Measurements from ENCODE around the gene ASPSCR1.

ASPSCR1 gene

DNA sequence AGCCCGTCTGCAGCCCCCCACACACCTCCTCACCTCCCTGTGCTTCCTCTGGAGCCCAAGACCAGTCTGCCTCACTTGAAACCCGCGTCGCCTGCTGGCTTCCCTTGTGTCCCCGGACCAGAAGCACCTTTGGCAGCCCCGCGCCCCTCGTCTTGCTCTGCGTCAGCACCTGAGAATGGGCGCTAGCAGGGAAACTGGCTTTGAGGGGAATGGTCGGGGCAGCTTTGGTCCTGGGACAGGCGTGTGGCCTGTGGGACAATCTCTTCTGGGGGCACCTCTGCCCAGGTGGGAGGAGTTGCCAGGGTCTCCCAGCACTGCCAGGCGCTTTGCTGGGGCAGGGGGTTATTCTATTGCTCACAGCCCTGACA lies 46.3 kb upstream of the ASPSCR1 start:
- H3K27ac ChIP-seq: no peak overlapping the region

DNA sequence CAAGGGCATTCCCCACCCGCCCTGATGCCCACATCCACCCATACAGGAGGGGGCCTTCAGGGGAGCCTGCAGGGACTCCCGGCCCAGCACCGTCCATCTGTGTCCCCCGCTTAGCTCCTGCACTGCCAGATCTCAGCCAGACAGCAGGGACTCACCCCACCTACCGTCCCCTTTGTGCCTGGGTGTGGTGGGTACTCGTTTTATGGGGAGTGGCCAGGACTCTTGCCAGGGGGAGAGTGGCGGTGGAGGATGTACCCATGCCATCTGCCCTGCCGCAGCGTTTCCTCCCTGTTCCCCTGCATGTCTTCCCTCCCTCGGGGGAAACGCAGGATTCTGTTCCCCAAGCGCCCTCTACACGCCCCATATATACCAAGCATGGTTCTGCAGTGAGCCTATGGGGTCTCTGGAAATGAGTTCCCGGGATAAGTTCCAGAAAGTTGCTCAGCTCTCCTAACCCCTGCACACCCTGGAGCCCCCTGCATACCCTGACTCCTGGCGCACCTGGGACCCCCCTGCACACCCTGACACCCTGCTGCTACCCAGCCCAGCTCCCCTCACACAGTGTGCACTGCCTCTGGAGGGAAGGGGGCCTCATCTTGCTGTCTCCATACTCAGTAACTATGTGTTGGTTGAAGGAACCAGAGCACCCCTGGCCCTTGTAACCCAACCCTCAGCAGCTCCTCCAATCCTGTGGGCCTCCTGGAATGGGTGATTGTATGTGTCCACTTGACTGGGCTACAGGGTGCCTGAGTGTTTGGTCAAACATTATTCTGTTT lies 45.7 kb upstream of the ASPSCR1 start:
- H3K27ac ChIP-seq: no peak overlapping the region
- TF ChIP-seq, protein P1, sequence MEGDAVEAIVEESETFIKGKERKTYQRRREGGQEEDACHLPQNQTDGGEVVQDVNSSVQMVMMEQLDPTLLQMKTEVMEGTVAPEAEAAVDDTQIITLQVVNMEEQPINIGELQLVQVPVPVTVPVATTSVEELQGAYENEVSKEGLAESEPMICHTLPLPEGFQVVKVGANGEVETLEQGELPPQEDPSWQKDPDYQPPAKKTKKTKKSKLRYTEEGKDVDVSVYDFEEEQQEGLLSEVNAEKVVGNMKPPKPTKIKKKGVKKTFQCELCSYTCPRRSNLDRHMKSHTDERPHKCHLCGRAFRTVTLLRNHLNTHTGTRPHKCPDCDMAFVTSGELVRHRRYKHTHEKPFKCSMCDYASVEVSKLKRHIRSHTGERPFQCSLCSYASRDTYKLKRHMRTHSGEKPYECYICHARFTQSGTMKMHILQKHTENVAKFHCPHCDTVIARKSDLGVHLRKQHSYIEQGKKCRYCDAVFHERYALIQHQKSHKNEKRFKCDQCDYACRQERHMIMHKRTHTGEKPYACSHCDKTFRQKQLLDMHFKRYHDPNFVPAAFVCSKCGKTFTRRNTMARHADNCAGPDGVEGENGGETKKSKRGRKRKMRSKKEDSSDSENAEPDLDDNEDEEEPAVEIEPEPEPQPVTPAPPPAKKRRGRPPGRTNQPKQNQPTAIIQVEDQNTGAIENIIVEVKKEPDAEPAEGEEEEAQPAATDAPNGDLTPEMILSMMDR (conservative IDR thresholded peaks at IDR 0.05): no peak

More for the DNA sequence above, 46.3 kb upstream of the ASPSCR1 start:
- TF ChIP-seq, protein P1 (conservative IDR thresholded peaks at IDR 0.05): no peak

DNA sequence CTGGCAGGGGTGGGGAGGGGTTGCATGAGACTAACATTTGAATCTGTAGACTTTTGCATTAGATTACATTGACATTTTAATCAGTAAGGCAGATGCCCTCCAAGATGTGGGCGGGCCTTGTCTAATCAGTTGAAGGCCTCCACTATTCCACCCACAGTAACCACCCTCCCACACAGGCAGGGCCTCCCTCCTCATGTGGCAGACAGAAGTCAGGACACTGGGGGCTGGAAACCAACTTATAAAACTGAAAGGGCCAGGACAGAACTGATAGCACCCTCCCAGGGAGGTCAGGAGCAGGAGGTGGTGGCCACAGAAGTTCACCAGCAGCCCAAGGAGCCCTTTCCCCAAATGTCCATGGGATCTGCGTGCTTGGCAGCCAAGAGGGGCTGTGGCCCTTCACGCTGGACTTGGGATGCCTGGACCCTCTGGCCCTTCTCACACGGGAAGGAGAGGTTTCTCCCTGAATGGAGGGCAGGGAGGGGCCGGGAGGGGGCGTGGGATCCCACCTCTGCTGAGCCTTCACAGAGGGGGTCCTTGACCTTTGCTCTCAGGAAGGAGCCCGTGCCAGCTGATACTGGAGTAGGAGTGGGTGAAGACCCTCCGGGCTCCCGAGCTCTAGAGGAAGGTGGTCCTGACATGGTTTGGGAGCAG lies 45.0 kb upstream of the ASPSCR1 start:
- TF ChIP-seq, protein P1 (conservative IDR thresholded peaks at IDR 0.05): no peak
- H3K27ac ChIP-seq: no peak overlapping the region

DNA sequence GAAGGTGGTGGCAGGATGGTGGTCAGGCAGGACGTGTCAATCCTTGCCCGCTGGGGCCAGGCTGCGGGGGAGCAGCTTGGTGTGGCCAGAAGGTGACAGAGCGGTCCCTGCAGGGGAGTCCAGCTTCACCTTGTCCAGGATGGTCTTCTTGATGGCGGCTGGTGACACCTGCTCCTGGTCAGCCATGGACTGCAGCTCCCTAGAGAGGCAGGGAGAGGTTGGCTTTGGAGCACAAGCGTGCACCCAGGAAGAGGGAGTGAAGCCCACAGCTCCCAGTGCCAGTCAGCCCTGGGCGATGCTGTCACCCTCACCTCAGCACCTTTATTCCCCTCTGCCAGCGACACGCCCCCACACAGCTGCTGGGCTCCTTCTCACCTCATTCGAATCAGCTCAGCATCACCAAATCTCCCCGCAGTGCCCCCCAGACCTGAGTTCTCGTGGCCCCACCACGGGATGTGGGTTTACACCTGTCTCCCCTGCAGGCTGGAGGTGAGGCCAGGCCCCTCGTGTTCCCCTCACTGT lies 44.2 kb upstream of the ASPSCR1 start:
- TF ChIP-seq, protein P1 (conservative IDR thresholded peaks at IDR 0.05): no peak
- no peak overlapping the region for H3K27ac ChIP-seq

DNA sequence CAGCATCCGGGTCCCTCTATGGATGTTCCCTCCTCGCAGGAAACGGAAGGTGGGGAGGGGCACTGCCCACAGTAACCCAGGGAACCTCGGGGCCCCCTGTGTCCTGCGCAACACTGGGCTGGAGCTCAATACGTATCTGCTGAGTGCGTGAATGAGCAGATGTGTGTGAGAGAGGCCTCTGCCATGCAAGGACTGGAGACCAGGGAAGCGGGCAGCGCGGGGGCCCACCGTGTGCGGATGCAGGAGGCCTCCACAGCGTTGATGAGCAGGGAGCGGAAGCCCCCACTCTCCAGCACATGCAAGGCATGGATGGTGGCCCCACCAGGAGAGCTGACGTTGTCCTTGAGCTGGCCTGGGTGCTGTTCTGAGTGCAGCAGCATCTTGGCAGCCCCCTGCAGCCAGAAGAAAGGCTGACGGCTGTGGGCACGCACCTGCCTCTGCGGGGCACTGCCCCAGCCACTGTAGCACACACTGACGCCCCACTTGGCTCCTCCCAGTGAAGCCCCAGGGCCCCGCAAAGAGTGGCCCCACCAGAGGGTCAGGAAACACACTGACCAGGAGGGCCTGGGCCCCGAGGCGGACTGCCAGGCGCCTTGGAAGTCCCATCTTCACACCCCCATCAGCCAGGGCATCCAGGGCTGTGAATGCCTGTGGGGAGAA lies 43.2 kb upstream of the ASPSCR1 start:
- no peak overlapping the region for H3K27ac ChIP-seq
- TF ChIP-seq, protein P1 (conservative IDR thresholded peaks at IDR 0.05): no peak

DNA sequence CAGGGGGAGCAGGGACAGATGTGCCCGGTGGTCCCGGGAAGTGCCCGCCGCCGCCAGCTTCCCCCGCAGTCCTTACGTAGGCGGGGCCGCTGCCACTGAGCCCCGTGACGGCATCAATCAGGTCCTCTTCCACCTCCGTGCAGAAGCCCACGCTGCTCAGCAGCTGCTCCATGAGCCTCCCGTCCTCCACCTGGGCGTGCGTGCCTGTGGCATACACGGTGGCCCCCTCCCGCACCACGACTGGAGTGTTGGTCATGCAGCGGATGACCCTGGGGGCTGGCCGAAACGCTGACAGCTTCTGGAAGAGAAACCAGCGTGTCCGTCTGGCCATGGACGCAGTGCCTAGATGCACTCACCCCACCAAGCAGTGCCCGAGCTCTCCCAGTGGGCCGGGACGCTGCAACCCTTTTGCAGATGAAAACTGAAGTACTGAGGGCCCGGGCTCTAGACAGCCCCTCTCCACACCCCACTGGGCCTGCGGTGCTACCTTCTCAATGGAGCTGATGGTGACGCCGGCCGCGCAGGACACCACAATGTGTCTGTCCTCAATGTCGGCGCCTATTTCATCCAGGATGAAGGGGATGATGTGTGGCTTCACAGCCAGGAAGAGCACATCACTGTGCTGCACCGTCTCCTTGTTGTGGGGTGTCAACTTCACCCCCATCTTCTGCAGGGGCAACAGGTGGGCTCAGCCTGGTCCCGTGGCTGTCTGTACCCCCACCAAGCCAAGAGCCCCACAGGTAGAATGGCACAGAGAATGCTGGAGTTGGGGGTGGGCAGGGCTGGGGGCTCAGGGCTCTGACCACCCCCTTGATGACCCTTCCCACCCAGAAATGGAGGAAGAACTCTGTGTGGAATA lies 42.4 kb upstream of the ASPSCR1 start:
- no peak overlapping the region; the same call in 1 of the 2 replicates for H3K27ac ChIP-seq
- TF ChIP-seq, protein P1 (conservative IDR thresholded peaks at IDR 0.05): no peak
